Hippocampal formation (tissue), 2 donors: ENCODE results near the gene TKT.

Experiments
- DNase-seq, 2 donors: peaks; one replicate each; lab custom pipeline; 2025; lab: John Stamatoyannopoulos, UW

The TKT gene

DNA sequence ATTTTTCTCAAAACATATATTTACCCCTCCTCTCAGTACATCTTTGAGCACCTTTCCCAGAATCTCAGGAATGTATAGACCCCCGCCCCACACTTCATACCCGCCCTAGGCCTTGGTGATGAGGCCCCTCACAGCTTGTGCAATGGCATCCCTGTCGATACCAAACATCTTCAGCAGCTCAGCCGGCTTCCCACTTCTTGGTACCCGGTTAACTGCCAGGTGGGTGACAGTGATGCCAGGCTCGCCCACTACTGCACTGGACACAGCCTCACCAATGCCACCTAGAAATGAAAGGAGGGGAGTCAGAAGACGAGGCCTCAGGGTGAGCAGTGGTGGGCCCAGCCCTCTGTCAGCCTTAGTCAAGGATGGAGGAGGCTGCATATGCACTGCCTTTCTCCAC, 30.2 kb downstream of the TKT start:
- no peak for DNase-seq

DNA sequence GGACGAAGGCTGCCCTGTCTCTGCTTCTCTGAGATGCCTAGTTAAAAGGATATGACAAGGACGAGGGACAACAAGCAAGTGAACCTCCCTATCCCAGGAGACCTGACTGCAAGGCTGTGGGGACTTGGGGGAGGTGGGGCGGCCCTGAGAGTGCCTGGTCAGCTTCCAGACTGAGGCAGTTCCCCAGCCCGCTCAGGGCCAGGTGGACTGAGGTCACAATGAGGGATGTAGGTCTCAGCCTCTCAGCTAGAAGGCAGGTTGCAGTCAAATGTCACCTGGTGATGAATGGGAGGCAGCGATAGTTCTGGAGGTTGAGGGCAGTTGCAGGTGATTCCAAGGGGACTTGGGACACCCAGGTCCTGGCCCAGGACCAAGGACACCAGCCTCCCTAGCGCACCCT, 30.6 kb downstream of the TKT start:
- no peak for DNase-seq

DNA sequence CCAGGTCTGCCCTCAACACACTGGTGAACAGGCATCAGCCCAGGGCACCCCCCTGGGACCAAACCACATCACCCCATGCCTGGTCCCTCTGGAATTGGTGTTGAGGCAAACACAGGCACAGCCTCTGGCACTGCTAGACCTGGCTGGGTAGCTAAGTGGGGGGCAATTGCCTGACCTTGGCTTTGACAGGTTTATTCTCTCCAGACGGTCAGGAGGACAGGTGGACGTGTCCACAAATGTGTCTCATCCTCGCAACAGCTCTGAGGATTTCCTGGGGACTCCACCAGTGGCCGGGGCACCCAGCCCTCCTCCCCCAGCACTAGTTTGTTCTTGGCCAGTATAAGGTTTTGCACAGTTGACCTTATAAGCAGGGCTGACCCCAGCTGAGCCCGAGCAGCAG, 31.3 kb downstream of the TKT start:
- DNase-seq, result no peak

DNA sequence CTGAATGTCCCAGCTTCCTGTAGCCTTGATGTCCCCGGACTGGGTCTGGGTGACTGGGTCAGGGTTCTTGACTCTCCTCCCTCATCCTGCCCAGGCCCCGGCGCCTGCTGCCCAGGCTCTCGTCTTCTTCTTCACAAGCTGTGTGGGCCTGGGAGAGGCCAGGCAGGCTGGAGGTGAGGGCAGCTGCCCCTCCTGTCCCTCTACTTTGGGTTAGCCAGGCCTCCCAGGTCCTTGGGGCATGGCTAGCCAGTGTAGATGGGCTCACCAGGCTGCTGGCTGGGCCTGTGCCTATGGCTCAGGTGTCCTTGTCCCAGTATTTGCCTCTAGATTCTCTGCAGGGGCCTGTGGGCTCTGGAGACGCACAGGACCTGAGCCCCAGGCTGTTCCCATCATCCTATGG, 31.8 kb downstream of the TKT start:
- no peak for DNase-seq

DNA sequence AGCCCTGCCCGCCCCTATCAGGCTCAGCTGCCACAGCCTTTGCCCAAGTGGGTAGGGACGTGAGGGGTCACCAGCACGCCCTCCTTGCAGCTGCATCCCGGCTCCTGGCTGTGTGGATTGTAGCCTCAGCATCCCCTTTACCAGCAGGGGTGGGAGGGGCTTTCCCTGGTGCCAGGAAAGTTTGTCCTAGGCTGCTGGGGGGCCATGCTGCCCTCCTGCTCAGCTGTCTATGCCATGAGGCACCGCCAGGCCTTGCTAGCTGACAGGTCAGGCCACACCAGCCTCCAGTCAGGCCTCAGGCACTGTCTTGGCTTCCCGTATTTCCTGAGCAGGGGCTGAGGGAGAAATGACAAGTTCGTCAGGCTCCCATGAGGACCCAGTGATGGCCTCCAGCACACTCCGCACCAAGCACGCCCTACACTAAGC, 32.3 kb downstream of the TKT start:
- no peak for DNase-seq

DNA sequence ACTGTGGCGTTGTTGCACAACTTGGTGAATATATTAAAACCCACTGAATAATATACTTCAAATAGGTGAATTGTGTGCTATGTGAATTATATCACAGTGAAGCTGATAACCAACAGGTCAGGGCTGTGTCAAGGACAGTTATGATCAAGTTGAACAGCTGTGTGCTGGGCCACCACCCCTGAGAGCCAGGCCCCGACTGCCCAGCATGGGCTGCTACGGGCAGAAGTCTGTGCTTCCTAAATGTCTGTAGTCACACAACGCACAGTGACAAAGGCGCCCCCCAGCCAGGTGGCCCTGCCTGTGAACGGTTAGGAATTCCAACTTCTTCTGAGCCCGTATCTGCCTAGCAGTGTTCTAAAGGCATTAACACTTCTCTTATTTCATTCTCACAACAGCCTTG, 32.8 kb downstream of the TKT start:
- DNase-seq, result no peak

DNA sequence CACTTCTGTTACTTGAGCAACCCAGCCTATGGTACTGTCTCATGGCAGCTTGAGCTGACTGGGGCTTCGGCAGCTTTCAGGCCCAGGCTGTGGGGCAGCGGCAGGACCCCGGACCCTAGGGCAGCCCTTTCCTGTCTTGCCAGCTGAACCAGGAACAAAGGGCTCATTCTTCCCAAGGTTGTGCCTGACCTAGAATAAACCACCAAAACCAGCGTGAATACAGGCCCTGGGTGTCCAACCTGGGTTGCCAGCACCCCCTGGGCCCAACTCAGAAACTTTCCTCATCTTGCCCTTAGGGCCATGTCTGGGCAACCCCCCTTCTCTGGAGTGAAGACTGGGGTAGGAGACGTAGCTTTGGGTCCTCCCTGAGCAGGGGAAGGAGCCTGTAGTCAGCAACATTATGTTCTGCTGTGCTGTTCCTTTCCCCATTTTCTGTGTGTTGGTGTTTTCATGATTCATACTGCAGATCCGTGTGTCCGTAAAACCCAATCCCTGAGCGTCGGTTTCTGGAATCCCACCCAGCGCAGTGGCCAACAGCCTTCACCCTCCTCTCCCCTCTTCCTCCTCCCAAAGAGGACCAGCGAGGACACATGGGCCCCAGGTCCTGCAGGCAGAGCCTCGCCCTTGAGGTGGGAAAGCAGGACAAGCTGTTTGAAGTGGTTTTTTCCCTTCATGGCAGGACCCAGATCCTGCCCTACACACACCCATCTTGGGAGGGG, 33.5 kb downstream of the TKT start:
- no peak for DNase-seq

DNA sequence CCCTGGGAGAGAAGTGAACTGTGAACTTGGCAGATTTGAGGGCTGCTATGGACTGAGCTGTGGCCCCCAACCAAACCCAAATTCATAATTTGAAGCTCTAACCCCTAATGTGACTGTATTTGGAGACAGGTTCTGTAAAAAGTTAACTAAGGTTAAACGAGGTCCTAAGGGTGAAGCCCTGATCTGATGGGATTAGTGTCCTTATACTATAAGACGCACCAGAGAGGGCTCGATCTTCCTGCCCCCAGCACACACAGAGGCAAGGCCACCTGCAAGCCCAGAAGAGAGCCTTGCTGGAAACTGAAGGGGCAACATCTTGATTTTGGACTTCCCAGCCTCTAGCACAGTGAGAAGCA, 34.0 kb downstream of the TKT start:
- DNase-seq, result no peak

DNA sequence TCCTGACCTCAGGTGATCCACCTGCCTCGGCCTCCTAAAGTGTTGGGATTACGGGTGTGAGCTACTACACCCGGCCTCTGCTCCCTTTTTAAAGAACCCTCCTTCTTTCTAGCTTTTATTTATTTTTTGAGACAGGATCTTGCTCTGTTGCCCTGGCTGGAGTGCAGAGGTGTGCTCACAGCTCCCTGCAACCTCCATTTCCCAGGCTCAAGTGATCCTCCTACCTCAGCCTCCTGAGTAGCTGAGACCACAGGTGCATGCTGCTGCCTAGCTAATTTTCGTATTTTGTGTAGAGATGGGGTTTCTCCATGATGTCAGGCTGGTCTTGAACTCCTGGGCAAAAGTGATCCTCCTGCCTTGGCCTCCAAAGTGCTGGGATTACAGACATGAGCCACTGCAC, 34.5 kb downstream of the TKT start:
- DNase-seq, result no peak

DNA sequence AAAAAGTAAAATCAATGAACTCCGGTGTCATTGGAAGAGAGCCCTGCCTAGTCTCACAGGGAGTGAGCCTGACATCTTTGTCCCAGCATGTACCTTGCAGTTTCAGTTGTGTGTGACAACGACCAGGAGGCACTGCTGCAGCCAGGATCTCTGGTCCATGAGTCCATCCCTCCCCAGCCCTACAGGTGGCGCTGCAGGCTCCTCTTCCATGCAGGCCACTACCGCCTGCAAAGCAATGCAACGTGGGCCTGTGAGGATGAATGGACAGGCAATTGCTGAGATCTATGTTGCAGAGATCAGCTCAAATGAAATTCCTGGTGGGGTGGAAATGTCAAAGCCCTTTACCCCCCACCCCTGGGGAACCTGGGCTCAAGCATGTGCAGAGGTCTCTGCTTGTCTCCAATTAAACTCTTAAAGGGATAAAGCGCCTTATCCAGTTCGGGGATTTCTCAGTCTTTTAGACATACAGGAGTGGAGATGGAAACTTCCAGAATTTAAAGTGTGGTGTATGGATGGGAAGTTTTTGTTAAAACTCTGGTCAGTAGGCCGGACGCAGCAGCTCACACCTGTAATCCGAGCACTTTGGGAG, 35.8 kb downstream of the TKT start:
- DNase-seq, result peak; percentile 53 to 84

DNA sequence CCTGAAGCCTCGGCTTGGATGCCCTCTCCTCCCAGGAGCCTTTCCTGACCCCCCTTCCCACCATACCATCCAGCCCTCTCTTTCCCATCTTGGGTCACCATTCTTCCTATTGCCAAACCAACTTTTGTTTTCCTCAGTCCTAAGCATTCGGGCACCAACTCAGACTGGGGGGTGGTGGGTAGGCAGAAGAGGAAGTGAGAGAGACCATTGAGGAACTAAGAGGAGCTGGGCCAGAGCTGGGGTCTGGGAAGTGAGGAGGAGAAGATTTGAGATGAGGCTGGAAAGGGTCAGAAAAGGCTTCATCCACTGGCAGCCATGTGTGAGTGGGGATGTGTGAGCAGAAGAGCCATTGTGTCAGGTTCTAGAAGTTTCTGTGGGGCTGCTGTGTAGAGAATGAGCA, 37.7 kb downstream of the TKT start:
- DNase-seq, result no peak

DNA sequence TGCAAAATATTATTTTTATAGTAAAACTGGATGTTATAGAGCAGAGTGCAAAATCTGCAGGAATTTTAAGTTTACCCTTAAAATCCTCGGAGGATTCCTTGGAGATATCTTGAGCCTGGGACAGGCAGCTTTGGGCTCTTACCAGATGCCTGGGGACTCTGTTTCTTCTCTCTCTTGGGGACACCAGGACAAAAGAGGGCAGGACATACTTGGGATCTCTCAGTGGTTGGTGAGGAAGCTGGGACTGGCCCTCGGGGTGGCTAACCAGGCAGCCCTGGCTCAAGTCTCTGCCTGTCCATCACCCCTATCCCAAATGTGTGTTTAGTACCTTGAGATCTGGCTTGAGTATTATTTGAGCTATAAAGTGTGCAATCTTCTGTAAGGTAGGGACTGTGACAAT, 38.6 kb downstream of the TKT start:
- DNase-seq, result no peak

DNA sequence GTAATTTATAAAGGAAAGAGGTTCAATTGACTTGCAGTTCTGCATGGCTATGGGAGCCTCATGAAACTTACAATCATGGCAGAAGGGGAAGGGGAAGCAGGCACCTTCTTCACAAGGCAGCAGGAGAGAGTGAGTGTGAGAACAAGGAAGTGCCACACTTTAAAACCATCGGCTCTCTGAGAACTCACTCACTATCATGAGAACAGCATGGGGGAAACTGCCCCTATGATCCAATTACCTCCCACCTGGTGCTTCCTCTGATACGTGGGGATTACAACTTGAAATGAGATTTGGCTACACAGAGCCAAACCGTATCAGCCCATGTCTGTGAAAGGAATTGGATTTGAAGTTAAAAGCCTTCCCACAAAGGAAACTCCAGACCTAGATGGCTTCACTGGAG, 39.1 kb downstream of the TKT start:
- no peak for DNase-seq

DNA sequence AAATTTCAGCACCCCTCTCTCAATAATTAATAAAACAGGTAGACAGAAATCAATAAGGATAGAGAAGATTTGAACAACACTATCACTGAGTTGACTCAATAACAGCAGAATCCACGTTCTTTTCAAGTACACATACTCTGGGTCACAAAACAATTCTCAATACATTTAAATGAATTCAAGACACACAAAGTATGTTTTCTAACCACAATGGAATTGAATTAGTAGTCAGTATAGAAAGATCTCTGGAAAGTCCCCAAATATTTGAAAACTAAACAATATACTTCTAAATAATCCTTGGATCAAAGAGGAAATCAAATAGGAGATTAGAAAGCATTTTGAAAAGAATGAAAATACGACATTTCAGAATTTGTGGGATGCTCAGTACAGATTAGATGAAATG, 40.0 kb downstream of the TKT start:
- DNase-seq, result no peak

DNA sequence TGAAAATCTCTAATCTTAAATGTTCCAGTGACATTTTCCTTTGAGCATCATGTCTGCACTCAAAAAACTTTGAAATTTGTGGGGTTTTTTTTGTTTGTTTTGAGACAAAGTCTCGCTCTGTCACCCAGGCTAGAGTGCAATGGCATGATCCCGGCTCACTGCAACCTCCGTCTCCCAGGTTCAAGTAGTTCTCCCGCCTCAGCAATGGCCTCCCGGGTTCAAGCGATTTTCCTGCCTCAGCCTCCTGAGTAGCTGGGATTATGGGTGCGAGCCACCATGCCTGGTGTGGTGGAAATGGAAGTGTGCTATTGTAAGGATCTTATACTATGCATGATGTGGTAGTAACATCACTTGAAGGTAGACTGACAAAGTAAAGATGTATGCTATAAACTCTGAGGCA, 42.5 kb downstream of the TKT start:
- no peak for DNase-seq

DNA sequence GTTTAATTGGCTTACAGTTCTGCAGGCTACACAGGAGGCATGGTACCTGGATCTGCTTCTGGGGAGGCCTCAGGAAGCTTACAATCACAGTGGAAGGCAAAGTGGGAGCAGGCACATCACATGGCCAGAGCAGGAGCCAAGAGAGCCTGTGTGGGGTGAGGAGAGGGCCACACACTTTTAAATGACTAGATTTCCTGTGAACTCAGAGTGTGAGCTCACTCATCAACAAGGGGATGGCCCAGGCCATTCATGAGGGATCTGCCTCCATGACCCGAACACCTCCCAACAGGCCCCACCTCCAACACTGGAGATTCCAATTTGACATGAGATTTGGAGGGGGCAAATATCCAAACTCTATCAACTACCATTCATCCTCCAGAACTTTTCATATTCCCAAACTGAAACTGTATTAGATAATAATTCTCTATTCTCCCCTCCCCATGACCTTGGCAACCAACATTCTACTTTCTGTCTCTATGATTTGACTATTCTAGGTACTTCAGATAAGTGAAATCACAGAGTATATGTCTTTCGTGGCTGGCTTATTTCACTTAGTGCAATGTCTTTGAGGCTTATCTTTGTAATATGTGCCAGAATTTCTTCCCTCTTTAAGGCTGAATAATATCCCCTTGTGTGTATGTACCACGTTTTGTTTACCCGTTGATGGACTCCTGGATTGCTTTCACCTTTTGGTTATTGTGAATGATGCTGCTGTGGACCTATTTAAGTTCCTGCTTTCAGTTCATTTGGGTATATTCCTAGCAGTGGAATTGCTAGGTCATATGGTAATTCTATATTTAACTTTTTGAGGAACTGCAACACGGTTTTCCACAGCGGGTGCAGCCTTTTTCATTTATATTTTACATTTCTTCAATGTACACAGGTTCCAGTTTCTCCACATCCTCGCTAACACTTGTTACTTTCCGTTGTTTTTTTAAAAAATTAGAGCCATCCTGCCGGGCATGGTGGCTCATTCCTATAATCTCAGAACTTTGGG, 43.8 kb downstream of the TKT start:
- no peak for DNase-seq

DNA sequence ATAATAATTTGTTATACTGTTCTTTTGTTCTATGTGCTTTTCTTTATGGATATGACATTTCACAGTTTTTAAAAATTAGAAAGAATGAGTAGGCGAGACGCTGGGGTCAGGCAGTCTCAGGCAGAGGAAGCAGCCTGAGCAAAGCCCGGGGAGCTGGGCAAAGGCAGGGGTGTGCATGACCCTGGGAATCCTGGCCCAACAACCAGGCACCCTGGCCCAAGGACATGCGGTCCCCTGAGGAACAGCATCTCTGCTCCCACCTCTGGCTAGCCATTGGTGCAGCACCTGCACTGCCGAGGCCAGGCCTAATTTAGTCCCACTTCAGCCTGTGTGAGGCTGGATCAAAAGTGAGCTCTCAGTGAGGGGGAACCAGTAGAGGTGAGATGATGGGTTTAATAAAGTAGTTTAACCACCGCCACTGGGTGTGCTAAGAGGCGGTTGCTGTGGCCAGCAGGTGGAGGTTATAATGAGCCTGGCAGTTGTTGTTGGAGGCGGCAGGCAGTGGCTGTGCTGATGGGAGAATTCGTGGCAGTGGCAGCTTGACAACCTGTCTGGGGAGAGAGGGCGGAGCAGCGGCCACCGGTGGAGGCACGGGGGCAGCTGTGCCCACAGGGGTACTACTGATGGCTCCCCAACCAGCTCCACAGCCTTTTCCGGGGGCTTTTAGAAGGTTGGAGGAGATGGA, 53.3 kb downstream of the TKT start:
- no peak for DNase-seq

DNA sequence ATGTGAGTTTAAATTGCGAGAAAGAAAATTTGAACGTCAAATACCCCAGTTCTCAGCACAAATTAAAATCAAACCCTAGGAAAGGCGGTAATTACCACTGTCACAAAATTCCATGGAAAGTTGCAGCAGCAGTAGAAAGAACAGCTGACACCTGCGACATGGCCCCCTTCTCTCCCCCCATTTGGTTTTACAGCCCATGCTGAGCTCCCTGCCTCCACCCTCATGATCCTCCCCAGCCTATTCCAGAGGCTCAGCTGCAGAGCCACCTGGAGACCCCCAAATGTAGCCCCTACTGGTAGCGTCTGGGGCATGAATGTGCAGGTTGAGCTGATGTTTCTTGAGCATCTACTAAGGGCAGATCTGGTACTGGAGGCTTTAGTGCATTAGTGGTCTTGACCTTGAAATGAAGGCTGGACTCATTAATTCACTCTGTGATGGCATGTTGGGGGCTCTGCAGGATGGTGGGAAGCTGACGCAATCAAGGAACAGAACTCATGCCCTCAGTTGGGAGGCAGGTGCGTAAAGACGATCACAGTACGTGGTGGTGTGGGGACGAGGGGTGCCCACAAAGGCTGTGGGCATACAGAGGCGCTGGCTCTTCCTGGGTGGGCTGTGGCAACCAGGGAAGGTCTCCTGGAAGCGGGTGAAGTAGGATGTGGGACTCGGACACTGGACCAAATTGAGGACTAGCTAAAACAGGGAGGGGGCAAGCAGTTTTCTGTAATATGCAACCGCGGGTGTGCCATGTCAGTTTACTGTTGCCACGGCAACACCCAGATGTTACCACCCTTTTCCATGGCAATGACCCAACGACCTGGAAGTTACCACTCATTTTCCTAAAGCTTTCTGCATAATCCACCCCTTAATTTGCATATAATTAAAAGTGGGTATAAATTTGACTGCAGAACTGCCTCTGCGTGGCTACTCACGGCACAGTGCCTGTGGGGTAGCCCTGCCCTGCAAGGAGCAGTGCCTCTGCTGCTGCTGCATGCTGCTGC, 55.0 kb downstream of the TKT start:
- no peak for DNase-seq

DNA sequence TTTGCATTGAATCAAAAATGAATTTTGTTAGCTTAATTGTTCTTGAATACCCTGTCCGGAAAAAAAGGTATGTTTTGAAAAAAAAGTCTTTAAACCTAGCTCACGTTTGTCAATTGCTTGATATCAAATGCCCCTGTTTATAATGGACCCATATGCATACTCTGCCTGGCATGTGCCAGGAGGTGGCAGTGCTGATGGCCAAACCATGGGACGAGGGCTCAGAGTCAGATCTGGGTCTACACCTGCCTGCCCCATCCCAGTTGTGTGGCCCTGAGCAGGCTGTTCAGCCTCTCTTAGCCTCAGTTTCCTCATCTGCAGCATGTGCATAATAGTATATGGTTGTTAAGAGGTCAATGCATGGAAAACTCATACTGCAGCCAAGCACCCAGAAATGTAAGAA, 56.0 kb downstream of the TKT start:
- no peak for DNase-seq

DNA sequence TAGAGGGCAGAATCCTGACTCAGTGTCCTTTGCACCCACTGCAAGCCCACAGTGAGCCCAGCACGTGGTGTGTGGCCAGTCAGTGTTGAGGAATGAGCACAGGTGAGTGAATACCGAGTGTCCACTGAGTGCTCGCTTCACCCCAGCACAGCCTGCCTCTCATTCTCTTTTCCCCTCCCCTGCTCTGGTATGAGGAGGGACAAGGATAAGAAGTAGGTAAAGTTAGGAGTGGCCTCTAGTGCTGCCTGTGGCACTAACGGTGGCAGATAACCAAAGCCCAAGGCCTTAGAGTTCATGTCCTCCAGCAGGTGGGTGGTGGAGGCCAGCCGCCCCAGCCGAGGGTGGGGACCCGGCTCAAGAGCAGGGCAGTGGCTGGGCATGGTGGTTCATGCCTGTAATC, 56.8 kb downstream of the TKT start:
- no peak for DNase-seq
